WTC11 (cell line): ENCODE data around the gene HBEGF. TPM values are rescaled to one million over a fixed set of nuclear protein-coding genes. Genes with fewer than 3 reads are reported as not detected.

Source experiments
- ATAC-seq: fragments of 200-7000 bp; cut with Tn5 transposase; 2 replicates; pipeline ENCODE4 v1.10.0; 2021; ENCODE audit warnings: mild to moderate bottlenecking, moderate library complexity
- CTCF ChIA-PET: fragments of 300-600 bp; sonication (Branson Sonifier 250); formaldehyde crosslinking; loops from one replicate; lab custom pipeline; 2021; ENCODE audit warnings: antibody characterized with exemption; lab: Charles Lee
- POLR2A ChIA-PET: fragments of 350-600 bp; sonication (Branson Sonifier 250); formaldehyde crosslinking; loops from one replicate; lab custom pipeline; 2021; ENCODE audit warnings: antibody characterized with exemption; lab: Charles Lee
- DNase-seq: peaks from one replicate; pipeline ENCODE4 v3.0.0; 2021; ENCODE audit warnings: low spot score
- H3K27ac Mint-ChIP-seq: 2 replicates; pipeline ENCODE4 v1.8.0; 2021; ENCODE audit warnings: mixed read lengths
- H3K27me3 Mint-ChIP-seq: 2 replicates; pipeline ENCODE4 v1.8.0; 2021; ENCODE audit warnings: low read depth, mild to moderate bottlenecking, moderate library complexity, mixed read lengths
- H3K36me3 Mint-ChIP-seq: 2 replicates; pipeline ENCODE4 v1.8.0; 2021; ENCODE audit warnings: mixed read lengths
- H3K4me1 Mint-ChIP-seq: 2 replicates; pipeline ENCODE4 v1.8.0; 2022; ENCODE audit warnings: mixed read lengths
- H3K4me3 Mint-ChIP-seq: 2 replicates; pipeline ENCODE4 v1.8.0; 2021; ENCODE audit warnings: mild to moderate bottlenecking, moderate library complexity, mixed read lengths
- H3K9me3 Mint-ChIP-seq: 2 replicates; pipeline ENCODE4 v1.8.0; 2021; ENCODE audit warnings: mixed read lengths
- ARID4B ChIP-seq: sonication (generic); formaldehyde crosslinking; IDR thresholded peaks from 2 replicates; pipeline ENCODE4 v1.8.0; 2023; ENCODE audit warnings: missing genetic modification reagents, mild to moderate bottlenecking, borderline replicate concordance
- CDX4 ChIP-seq: fragments of 250-450 bp; sonication (Bioruptor Pico); IDR thresholded peaks from 2 replicates; pipeline ENCODE4 v1.9.0; 2021; ENCODE audit warnings: moderate library complexity, mild to moderate bottlenecking, inconsistent platforms, borderline replicate concordance
- ELF4 ChIP-seq: sonication (generic); formaldehyde crosslinking; IDR thresholded peaks from 2 replicates; pipeline ENCODE4 v1.8.1; 2022; ENCODE audit warnings: low read depth, mild to moderate bottlenecking, moderate library complexity, missing genetic modification reagents
- ESRRA ChIP-seq: sonication (generic); formaldehyde crosslinking; IDR thresholded peaks from 2 replicates; pipeline ENCODE4 v1.8.1; 2022; ENCODE audit warnings: mild to moderate bottlenecking, missing genetic modification reagents, borderline replicate concordance
- ETV6 ChIP-seq: sonication (generic); formaldehyde crosslinking; IDR thresholded peaks from 2 replicates; pipeline ENCODE4 v1.8.1; 2022; ENCODE audit warnings: mild to moderate bottlenecking, missing genetic modification reagents
- FOXP4 ChIP-seq: sonication (generic); formaldehyde crosslinking; IDR thresholded peaks from 2 replicates; pipeline ENCODE4 v1.8.0; 2022; ENCODE audit warnings: mild to moderate bottlenecking, missing genetic modification reagents
- GRHL2 ChIP-seq: fragments of 250-450 bp; sonication (Bioruptor Pico); IDR thresholded peaks from 2 replicates; pipeline ENCODE4 v1.8.0; 2022; ENCODE audit warnings: mild to moderate bottlenecking, moderate library complexity; ENCODE audit not compliant: insufficient replicate concordance, severe bottlenecking
- GTF2I ChIP-seq: fragments of 250-450 bp; sonication (Bioruptor Pico); conservative IDR thresholded peaks from 2 replicates; pipeline ENCODE4 v1.4.0; 2021; ENCODE audit warnings: mild to moderate bottlenecking
- HMGXB4 ChIP-seq: sonication (generic); formaldehyde crosslinking; IDR thresholded peaks from 2 replicates; pipeline ENCODE4 v1.8.1; 2023; ENCODE audit warnings: mild to moderate bottlenecking, moderate library complexity, missing genetic modification reagents
- JAZF1 ChIP-seq: fragments of 250-450 bp; sonication (Bioruptor Pico); IDR thresholded peaks from 2 replicates; pipeline ENCODE4 v1.9.0; 2021; ENCODE audit warnings: moderate library complexity, mild to moderate bottlenecking, inconsistent platforms
- KAT7 ChIP-seq: sonication (generic); formaldehyde crosslinking; IDR thresholded peaks from 2 replicates; pipeline ENCODE4 v1.8.1; 2023; ENCODE audit warnings: missing genetic modification reagents, mild to moderate bottlenecking, borderline replicate concordance
- NR3C1 ChIP-seq: sonication (generic); formaldehyde crosslinking; conservative IDR thresholded peaks from 2 replicates; pipeline ENCODE4 v1.8.1; 2023; ENCODE audit warnings: low read depth, mild to moderate bottlenecking, missing genetic modification reagents
- OVOL2 ChIP-seq: fragments of 250-450 bp; sonication (Bioruptor Pico); IDR thresholded peaks from 2 replicates; pipeline ENCODE4 v1.9.0; 2021; ENCODE audit warnings: mild to moderate bottlenecking, borderline replicate concordance
- PREB ChIP-seq: sonication (generic); formaldehyde crosslinking; IDR thresholded peaks from 2 replicates; pipeline ENCODE4 v1.8.1; 2022; ENCODE audit warnings: mild to moderate bottlenecking, missing genetic modification reagents, moderate library complexity, borderline replicate concordance
- SMAD4 ChIP-seq: sonication (generic); formaldehyde crosslinking; IDR thresholded peaks from 2 replicates; pipeline ENCODE4 v1.8.0; 2022; ENCODE audit warnings: mild to moderate bottlenecking, missing genetic modification reagents
- SOX15 ChIP-seq: fragments of 250-450 bp; sonication (Bioruptor Pico); IDR thresholded peaks from 2 replicates; pipeline ENCODE4 v1.9.0; 2021; ENCODE audit warnings: mild to moderate bottlenecking
- USF1 ChIP-seq: sonication (generic); formaldehyde crosslinking; IDR thresholded peaks from 2 replicates; pipeline ENCODE4 v1.8.0; 2022; ENCODE audit warnings: mild to moderate bottlenecking, missing genetic modification reagents
- USF2 ChIP-seq: sonication (generic); formaldehyde crosslinking; IDR thresholded peaks from 2 replicates; pipeline ENCODE4 v1.8.1; 2023; ENCODE audit warnings: mild to moderate bottlenecking, missing genetic modification reagents, moderate library complexity
- ZNF121 ChIP-seq: sonication (generic); formaldehyde crosslinking; IDR thresholded peaks from 2 replicates; pipeline ENCODE4 v1.8.0; 2023; ENCODE audit warnings: missing genetic modification reagents
- ZNF138 ChIP-seq: sonication (generic); formaldehyde crosslinking; conservative IDR thresholded peaks from 2 replicates; pipeline ENCODE4 v1.8.1; 2022; ENCODE audit warnings: mild to moderate bottlenecking, moderate library complexity, missing genetic modification reagents
- ZNF232 ChIP-seq: sonication (generic); formaldehyde crosslinking; IDR thresholded peaks from 2 replicates; pipeline ENCODE4 v1.8.0; 2022; ENCODE audit warnings: mild to moderate bottlenecking, missing genetic modification reagents
- total RNA-seq: library from RNA; stranded (reverse); gene quantifications from 3 replicates; pipeline ENCODE4 v1.2.3, GENCODE V29; 2021

HBEGF gene
- total RNA-seq, 1 experiment from 2014 or later, result 4.0 TPM

GRCh38 chr5:140388052-140388451, 41.6 kb upstream of the HBEGF start:
- no peak overlapping the region for H3K27ac Mint-ChIP-seq
- ChIA-PET POLR2A (no interaction called here), CTCF (interaction anchor here (0.9 to 1.9 kb wide), 2 partner anchors 16 to 144 kb away, joined by 3 to 6 read pairs; no protein-coding TSS in a partner anchor)
- H3K4me3 Mint-ChIP-seq, result no peak overlapping the region
- H3K9me3 Mint-ChIP-seq, result no peaks in the 10 kb centered on the region
- no peak for DNase-seq
- no peaks in the 10 kb centered on the region for H3K4me1 Mint-ChIP-seq
- no peak for TF ChIP-seq ZNF138 (CRISPR knock-in tag)
- no peak for TF ChIP-seq GTF2I (CRISPR knock-in tag)
- TF ChIP-seq ELF4 (CRISPR knock-in tag), result no peak
- no peak for TF ChIP-seq GRHL2 (CRISPR knock-in tag)
- no peak for TF ChIP-seq OVOL2 (CRISPR knock-in tag)
- TF ChIP-seq USF1 (CRISPR knock-in tag), result no peak
- no peak for TF ChIP-seq USF2 (CRISPR knock-in tag)
- TF ChIP-seq SMAD4 (CRISPR knock-in tag), result no peak
- no peak for TF ChIP-seq SOX15 (CRISPR knock-in tag)
- TF ChIP-seq ZNF121 (CRISPR knock-in tag), result no peak
- TF ChIP-seq ZNF232, result no peak
- no peak for TF ChIP-seq ARID4B (CRISPR knock-in tag)
- no peaks in the 10 kb centered on the region for H3K36me3 Mint-ChIP-seq
- no peak for ATAC-seq
- no peaks in the 10 kb centered on the region; the same call in none of the 2 replicates for H3K27me3 Mint-ChIP-seq

- Mint-ChIP-seq H3K9me3 (0 out of 2 replicates have a peak, but pooled peaks cover 3% of the 10 kb centered on the region), H3K4me1 (no peaks in the 10 kb centered on the region), H3K4me3 (no peak overlapping the region), H3K36me3 (no peaks in the 10 kb centered on the region), H3K27ac (no peak overlapping the region), H3K27me3 (peaks cover 3% of the 10 kb centered on the region)
- CTCF ChIA-PET, result no interaction called here
- DNase-seq (no peak), ATAC-seq (no peak)
- TF ChIP-seq USF1 (CRISPR knock-in tag), result no peak
- no peak for TF ChIP-seq PREB (CRISPR knock-in tag)
- no peak for TF ChIP-seq JAZF1 (CRISPR knock-in tag)
- TF ChIP-seq ETV6, result no peak
- TF ChIP-seq KAT7 (CRISPR knock-in tag), result no peak
- no peak for TF ChIP-seq CDX4 (CRISPR knock-in tag)
- no peak for TF ChIP-seq HMGXB4 (CRISPR knock-in tag)
- no peak for TF ChIP-seq FOXP4 (CRISPR knock-in tag)
- no peak for TF ChIP-seq NR3C1 (CRISPR knock-in tag)
- TF ChIP-seq SMAD4 (CRISPR knock-in tag), result no peak
- TF ChIP-seq ESRRA, result no peak
- POLR2A ChIA-PET, result interaction anchor here (0.5 kb wide), 1 partner anchor 50 kb away, joined by 3 read pairs; no protein-coding TSS in a partner anchor
Observed at GRCh38 chr5:140383300-140383699, 36.9 kb upstream of the HBEGF start.
